ENCODE measurements around the gene RBMXL2.
A peak's percentile ranks its signal among the peaks of the same experiment; 100 is the strongest.

The RBMXL2 gene

DNA sequence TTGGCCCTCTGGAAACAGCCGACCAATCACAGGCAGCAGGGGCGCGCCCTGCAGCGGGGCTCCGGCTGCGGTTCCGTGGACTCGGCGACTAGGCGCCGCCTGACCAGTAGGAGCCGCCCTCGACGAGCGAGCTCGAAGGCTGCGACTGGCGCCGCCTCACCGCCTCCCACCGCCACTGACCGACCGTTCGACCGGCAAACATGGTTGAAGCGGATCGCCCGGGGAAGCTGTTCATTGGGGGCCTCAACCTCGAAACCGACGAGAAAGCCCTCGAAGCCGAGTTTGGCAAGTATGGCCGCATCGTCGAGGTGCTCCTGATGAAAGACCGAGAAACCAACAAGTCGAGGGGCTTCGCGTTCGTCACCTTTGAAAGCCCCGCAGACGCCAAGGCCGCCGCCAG, at the start of gene RBMXL2:
Gene RBMXL2, plus strand, starts transcription at position 78 of the 400 bp plus-strand sequence. Its CDS starts 123 bp downstream, at position 201.
- DNase-seq: no peak

- no peak for DNase-seq
These were observed 42.2 kb upstream of the RBMXL2 start for GRCh38 chr11:7046474-7047175.

GRCh38 chr11:7050191-7050590, 38.6 kb upstream of the RBMXL2 start:
- DNase-seq: no peak

DNA sequence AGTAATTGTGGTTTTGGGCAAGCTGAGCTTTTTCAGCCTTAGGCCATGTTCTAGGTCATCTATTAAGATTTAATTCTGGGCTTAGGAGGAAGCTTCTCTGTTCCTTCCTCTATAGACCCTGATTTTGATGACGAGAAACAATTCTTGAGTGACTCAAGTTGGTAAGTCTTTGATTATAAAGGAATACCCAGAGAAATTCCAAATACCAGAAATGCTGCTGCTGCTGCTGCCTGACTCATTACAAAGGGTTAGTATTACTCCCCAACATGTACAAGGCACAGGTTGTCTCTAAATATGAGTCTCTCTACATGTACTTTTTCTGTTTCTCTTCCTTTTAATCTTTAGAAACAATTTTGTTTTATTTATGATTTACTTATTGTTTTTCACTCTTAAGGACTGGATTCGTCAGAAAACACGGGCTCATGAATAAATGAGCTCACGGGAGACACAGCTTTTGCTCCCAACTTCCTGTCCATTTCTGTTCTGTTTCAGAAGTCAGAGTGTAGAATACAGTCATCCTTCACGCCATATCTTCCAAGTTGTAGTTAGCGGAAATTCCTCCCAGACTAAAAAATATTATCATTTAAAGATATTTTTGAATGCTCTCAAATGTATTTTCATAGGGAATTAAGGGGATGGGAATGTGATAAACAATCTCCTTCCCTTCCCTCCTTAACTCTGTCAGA, 31.8 kb upstream of the RBMXL2 start:
- no peak for DNase-seq

GRCh38 chr11:7057641-7058040, 31.2 kb upstream of the RBMXL2 start:
- DNase-seq: no peak

- DNase-seq: no peak
These were observed 27.9 kb upstream of the RBMXL2 start for GRCh38 chr11:7060868-7061267.

DNA sequence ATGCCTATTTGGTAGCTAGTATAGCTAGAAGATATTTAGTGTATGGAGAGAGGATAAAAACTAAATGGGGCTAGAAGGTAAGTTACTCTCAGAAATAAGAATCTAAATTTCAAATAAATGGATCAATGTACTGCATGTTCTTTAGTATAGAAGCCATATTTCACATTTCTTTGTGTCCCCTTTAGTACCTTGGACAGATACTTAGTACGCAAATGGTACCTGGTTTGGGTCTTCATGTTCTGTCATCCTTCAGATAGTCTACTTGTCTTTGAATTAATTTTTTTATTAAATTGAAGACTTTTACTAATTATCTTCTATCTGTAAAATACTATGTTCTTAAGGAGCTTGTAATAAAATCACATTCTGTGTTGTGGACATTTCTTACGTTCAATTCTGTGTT, 26.3 kb upstream of the RBMXL2 start:
- no peak for DNase-seq

- DNase-seq: no peak
These were observed 16.3 kb upstream of the RBMXL2 start for GRCh38 chr11:7072401-7073028.

GRCh38 chr11:7077101-7077500, 11.7 kb upstream of the RBMXL2 start:
- no peak for DNase-seq

GRCh38 chr11:7079545-7080135, 9.2 kb upstream of the RBMXL2 start:
- DNase-seq: no peak

DNA sequence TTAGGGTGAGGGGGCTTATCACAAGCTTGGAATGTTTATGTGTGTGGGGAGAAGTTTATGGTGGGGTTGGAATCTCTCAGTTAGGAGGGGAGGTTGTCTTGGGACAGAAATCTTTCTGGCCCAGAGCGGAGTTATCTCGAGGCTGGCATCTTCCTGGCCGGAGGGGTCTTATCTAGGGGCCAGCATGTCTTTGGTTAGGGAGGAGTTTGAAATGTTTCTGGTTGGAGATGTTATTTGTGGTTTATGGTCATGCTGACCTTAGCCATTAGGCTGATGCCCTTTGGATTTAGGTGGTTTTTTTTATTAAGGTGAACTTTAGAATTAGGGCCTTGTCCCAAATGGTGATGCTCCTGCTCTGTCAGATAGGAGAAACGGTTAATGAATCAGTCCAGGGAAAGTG, 7.9 kb upstream of the RBMXL2 start:
- DNase-seq: no peak

GRCh38 chr11:7081441-7081840, 7.4 kb upstream of the RBMXL2 start:
- DNase-seq: no peak

DNA sequence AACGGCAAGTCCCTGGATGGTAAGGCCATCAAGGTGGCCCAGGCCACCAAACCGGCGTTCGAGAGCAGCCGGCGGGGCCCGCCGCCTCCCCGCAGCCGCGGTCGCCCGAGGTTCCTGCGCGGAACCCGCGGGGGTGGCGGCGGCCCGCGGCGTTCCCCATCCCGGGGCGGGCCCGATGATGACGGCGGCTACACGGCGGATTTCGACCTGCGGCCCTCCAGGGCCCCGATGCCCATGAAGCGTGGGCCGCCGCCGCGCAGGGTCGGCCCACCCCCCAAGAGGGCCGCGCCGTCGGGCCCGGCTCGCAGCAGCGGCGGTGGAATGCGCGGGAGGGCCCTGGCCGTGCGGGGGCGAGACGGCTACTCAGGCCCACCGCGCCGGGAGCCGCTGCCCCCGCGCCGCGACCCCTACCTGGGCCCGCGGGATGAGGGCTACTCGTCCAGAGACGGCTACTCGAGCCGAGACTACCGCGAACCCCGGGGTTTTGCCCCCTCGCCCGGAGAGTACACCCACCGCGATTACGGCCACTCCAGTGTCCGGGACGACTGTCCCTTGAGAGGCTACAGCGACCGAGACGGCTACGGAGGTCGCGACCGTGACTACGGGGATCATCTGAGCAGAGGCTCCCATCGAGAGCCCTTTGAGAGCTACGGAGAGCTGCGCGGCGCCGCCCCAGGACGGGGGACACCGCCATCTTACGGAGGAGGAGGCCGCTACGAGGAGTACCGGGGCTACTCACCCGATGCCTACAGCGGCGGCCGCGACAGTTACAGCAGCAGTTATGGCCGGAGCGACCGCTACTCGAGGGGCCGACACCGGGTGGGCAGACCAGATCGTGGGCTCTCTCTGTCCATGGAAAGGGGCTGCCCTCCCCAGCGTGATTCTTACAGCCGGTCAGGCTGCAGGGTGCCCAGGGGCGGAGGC, 792 bp downstream of the RBMXL2 start:
- no peak for DNase-seq

GRCh38 chr11:7098235-7098832, 9.5 kb downstream of the RBMXL2 start:
- DNase-seq: peak; percentile 21

DNA sequence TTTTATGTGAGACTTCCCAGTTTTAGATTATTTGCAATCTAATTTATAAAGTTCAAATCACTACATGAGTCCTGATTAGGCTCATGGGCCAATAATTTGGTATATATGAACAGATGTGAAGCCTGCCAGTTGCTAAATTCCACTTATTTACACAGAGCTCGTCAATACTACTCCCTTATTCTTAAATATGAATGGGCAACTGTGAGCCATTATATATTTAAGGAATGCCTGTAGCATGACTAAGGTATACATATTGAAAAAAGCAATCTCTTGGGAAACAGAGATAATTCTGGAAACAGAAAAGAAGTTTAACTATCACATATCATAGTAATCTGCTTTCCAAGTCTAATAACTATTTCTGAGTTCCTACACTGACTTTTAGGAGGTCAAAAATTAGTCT, 27.0 kb downstream of the RBMXL2 start:
- no peak for DNase-seq

DNA sequence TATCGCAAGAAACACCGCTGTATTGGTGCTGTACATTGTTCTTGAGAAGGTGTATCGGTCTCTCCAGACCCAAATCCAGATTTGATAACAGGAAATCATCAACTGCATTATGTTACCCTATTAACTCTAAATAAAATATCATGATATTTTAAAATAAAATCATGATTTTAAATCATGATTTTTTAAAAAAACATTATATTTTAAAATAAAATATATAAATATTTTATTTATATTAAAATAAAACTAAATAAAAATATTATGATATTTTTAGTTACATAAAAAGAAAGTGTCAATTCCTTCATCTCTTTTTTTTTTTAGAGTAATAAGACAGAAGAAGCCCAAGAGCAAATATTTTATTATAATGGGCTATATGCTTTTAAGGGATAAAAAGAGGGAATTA, 27.6 kb downstream of the RBMXL2 start:
- no peak for DNase-seq

- DNase-seq: no peak
These were observed 49.3 kb downstream of the RBMXL2 start for GRCh38 chr11:7138051-7138450.
